DND-41 (cell line): ENCODE data around the gene BCL2L2.
"Not testable (repeated sequence)": the region's sequence is repeated elsewhere in the genome, so short reads cannot be mapped to it uniquely, and the experiment has no call there.

Experiments used
- ATAC-seq: fragments of 200-7000 bp; cut with Tn5 transposase; 3 replicates; pipeline ENCODE4 v1.9.1; 2021; ENCODE audit warnings: low read depth; ENCODE audit not compliant: insufficient read depth
- DNase-seq: peaks from one replicate; pipeline ENCODE4 v3.0.0-alpha.2; 2020
- H2AFZ ChIP-seq: 2 replicates; pipeline ENCODE4 v1.6.0; 2012; ENCODE audit warnings: low read depth, low read length
- H3K27ac ChIP-seq: 2 replicates; pipeline ENCODE4 v1.5.1; 2012; ENCODE audit warnings: low read length, inconsistent platforms
- H3K27me3 ChIP-seq: fragments of 200-600 bp; sonication (generic); 2 replicates; pipeline ENCODE4 v1.6.0; 2012; ENCODE audit warnings: low read length, mild to moderate bottlenecking, inconsistent platforms; ENCODE audit not compliant: insufficient read depth, poor library complexity
- H3K36me3 ChIP-seq: 2 replicates; pipeline ENCODE4 v1.5.1; 2012; ENCODE audit warnings: low read length, inconsistent platforms; ENCODE audit not compliant: insufficient read depth
- H3K4me1 ChIP-seq: 2 replicates; pipeline ENCODE4 v1.5.1; 2012; ENCODE audit warnings: mild to moderate bottlenecking, low read length; ENCODE audit not compliant: insufficient read depth
- H3K4me2 ChIP-seq: 2 replicates; pipeline ENCODE4 v1.6.0; 2012; ENCODE audit warnings: mild to moderate bottlenecking, moderate library complexity, low read length, inconsistent platforms; ENCODE audit not compliant: insufficient read depth
- H3K4me3 ChIP-seq, 2 experiments: fragments of 200-600 bp in 1 of 2; shearing (Covaris generic) in 1 of 2; 2 replicates each; pipeline ENCODE4 v1.5.1; 2012 to 2016; ENCODE audit warnings: inconsistent platforms in 2 of 2, low read length in 2 of 2, mild to moderate bottlenecking in 2 of 2, low read depth in 1 of 2, moderate library complexity in 1 of 2
- H3K79me2 ChIP-seq: 2 replicates; pipeline ENCODE4 v1.6.0; 2012; ENCODE audit warnings: low read length, inconsistent platforms; ENCODE audit not compliant: insufficient read depth
- H3K9ac ChIP-seq: 2 replicates; pipeline ENCODE4 v1.6.0; 2012; ENCODE audit warnings: low read depth, mild to moderate bottlenecking, inconsistent platforms, low read length, moderate library complexity
- H3K9me3 ChIP-seq: 2 replicates; pipeline ENCODE4 v1.5.1; 2012; ENCODE audit warnings: low read length, moderate library complexity, mild to moderate bottlenecking, inconsistent platforms; ENCODE audit not compliant: insufficient read depth, severe bottlenecking
- H4K20me1 ChIP-seq: 2 replicates; pipeline ENCODE4 v1.6.0; 2012; ENCODE audit warnings: low read length; ENCODE audit not compliant: insufficient read depth
- CTCF ChIP-seq: IDR thresholded peaks from 2 replicates; pipeline ENCODE4 v1.5.1; 2012; ENCODE audit warnings: borderline replicate concordance, low read length, moderate library complexity, mild to moderate bottlenecking; ENCODE audit not compliant: poor library complexity, severe bottlenecking; ENCODE audit errors: extremely low read depth
- EZH2 ChIP-seq: IDR thresholded peaks from 3 replicates; pipeline ENCODE4 v1.6.1; 2012; ENCODE audit warnings: borderline replicate concordance, low read depth, mild to moderate bottlenecking, moderate library complexity, low read length, inconsistent platforms; ENCODE audit not compliant: severe bottlenecking

Gene BCL2L2

GRCh38 chr14:23269193-23269592, 37.4 kb upstream of the BCL2L2 start:
- Histone ChIP-seq H4K20me1 (no peaks in the 10 kb centered on the region), H3K27me3 (no peaks in the 10 kb centered on the region), H3K36me3 (no peaks in the 10 kb centered on the region), H3K27ac (no peak overlapping the region), H2AFZ (no peak overlapping the region), H3K9ac (no peak overlapping the region), H3K4me1 (no peaks in the 10 kb centered on the region), H3K79me2 (no peaks in the 10 kb centered on the region), H3K4me2 (no peak overlapping the region), H3K9me3 (no peaks in the 10 kb centered on the region), H3K4me3 (no peak overlapping the region)
- no peak for DNase-seq
- TF ChIP-seq CTCF (no peak), EZH2 (no peak)
- ATAC-seq = no peak

GRCh38 chr14:23275412-23275811, 31.2 kb upstream of the BCL2L2 start:
- Histone ChIP-seq H3K9ac (no peak overlapping the region), H3K27ac (no peak overlapping the region), H3K4me1 (no peaks in the 10 kb centered on the region), H3K79me2 (no peaks in the 10 kb centered on the region), H4K20me1 (no peaks in the 10 kb centered on the region), H3K4me2 (no peak overlapping the region), H3K4me3 (no peak overlapping the region), H2AFZ (no peak overlapping the region), H3K27me3 (no peaks in the 10 kb centered on the region), H3K9me3 (no peaks in the 10 kb centered on the region), H3K36me3 (peaks cover 2% of the 10 kb centered on the region)
- no peak for ATAC-seq
- no peak for DNase-seq
- TF ChIP-seq EZH2 (no peak), CTCF (no peak)

GRCh38 chr14:23277189-23277588, 29.4 kb upstream of the BCL2L2 start:
- Histone ChIP-seq H4K20me1 (no peaks in the 10 kb centered on the region), H3K4me1 (no peaks in the 10 kb centered on the region), H3K27me3 (no peaks in the 10 kb centered on the region), H3K4me3 (no peak overlapping the region), H3K9me3 (no peaks in the 10 kb centered on the region), H3K36me3 (peaks cover 2% of the 10 kb centered on the region), H3K4me2 (no peak overlapping the region), H3K27ac (no peak overlapping the region), H3K79me2 (no peaks in the 10 kb centered on the region), H2AFZ (no peak overlapping the region), H3K9ac (no peak overlapping the region)
- ATAC-seq (no peak), DNase-seq (no peak)
- TF ChIP-seq EZH2 (no peak), CTCF (no peak)

GRCh38 chr14:23277928-23278327, 28.7 kb upstream of the BCL2L2 start:
- H3K27ac ChIP-seq, H3K4me1 ChIP-seq, ATAC-seq, DNase-seq, H4K20me1 ChIP-seq, H3K27me3 ChIP-seq, H3K9ac ChIP-seq, H3K4me3 ChIP-seq, H3K9me3 ChIP-seq, H3K36me3 ChIP-seq, H3K79me2 ChIP-seq, H3K4me2 ChIP-seq, H2AFZ ChIP-seq: not testable (repeated sequence)
